K562 (cell line): ENCODE measurements around the gene ZNF837. TPM values are rescaled to one million over a fixed set of nuclear protein-coding genes. Genes with fewer than 3 reads are reported as not detected.
A peak's percentile ranks its signal among the peaks of the same experiment; 100 is the strongest.

ENCODE experiments used
- ATAC-seq: fragments of 200-7000 bp; cut with Tn5 transposase; 3 replicates; pipeline ENCODE4 v1.9.1; 2020; ENCODE audit warnings: moderate library complexity
- BruUV-seq: library from RNA; stranded (reverse); fragments of 400-500 nt; replicated peaks from 2 replicates; lab custom pipeline; 2021; lab: Mats Ljungman, UMichigan
- CTCF ChIA-PET: fragments of 300-600 bp; formaldehyde crosslinking; extraction: SDS; loops from one replicate; lab custom pipeline; 2021; ENCODE audit warnings: low intra/inter-chr PET ratio; lab: Yijun Ruan, JAX
- POLR2A ChIA-PET: fragments of 300-600, 350-650 bp; sonication (Branson Sonifier 250); formaldehyde crosslinking; extraction: SDS; loops from one replicate; lab custom pipeline; 2021; ENCODE audit warnings: antibody characterized with exemption, inconsistent platforms; lab: Yijun Ruan, JAX
- DNase-seq, 4 experiments: peaks; one replicate each; pipeline versions ENCODE4 v3.0.0 to v3.0.0-alpha.2; 2011 to 2018; ENCODE audit warnings: low spot score in 3 of 4, mixed read lengths in 3 of 4; ENCODE audit errors: extremely low read depth in 1 of 4
- FAIRE-seq: peaks from 2 replicates; lab custom pipeline; 2011; peaks lifted over from hg19 to GRCh38; lab: Jason Lieb, UNC
- H2AFZ ChIP-seq: 2 replicates; pipeline ENCODE4 v1.6.0; 2011; ENCODE audit warnings: low read depth, low read length, control low read depth, inconsistent platforms
- H3K27ac ChIP-seq: fragments of 200-600 bp; 3 replicates; pipeline ENCODE4 v1.8.0; 2011; ENCODE audit warnings: low read depth, mild to moderate bottlenecking, control low read depth, inconsistent platforms, low read length, moderate library complexity, mixed read lengths; ENCODE audit errors: extremely low read depth
- H3K27me3 ChIP-seq, 2 experiments: fragments of 300-600 bp in 1 of 2; 2 replicates in 1 of 2; 3 replicates in 1 of 2; pipeline versions ENCODE4 v1.6.0 to v1.8.0; 2011; ENCODE audit warnings: inconsistent platforms in 2 of 2, low read length in 2 of 2, mild to moderate bottlenecking in 1 of 2, mixed read lengths in 1 of 2, moderate library complexity in 1 of 2; ENCODE audit not compliant: control insufficient read depth in 2 of 2, insufficient read depth in 2 of 2
- H3K36me3 ChIP-seq: fragments of 300-600 bp; 3 replicates; pipeline ENCODE4 v1.8.0; 2011; ENCODE audit warnings: mild to moderate bottlenecking, low read length, inconsistent platforms; ENCODE audit not compliant: control insufficient read depth, insufficient read depth
- H3K4me1 ChIP-seq, 2 experiments: fragments of 200-600 bp in 1 of 2; replicated peaks in 1 of 2; 2 replicates in 1 of 2; 3 replicates in 1 of 2; pipeline versions ENCODE4 v1.5.1 to v1.8.0; 2011; ENCODE audit warnings: inconsistent platforms in 2 of 2, low read length in 2 of 2, mild to moderate bottlenecking in 1 of 2, mixed read lengths in 1 of 2, moderate library complexity in 1 of 2; ENCODE audit not compliant: control insufficient read depth in 2 of 2, insufficient read depth in 2 of 2
- H3K4me2 ChIP-seq: 2 replicates; pipeline ENCODE4 v1.6.1; 2011; ENCODE audit warnings: low read length, control low read depth, inconsistent platforms, mixed read lengths; ENCODE audit not compliant: insufficient read depth
- H3K4me3 ChIP-seq: fragments of 200-600 bp; sonication (generic), shearing (Covaris generic); 2 replicates; pipeline ENCODE4 v1.5.1; 2016; ENCODE audit warnings: control low read depth, inconsistent platforms
- H3K79me2 ChIP-seq: fragments of 200-600 bp; 3 replicates; pipeline ENCODE4 v1.8.0; 2011; ENCODE audit warnings: low read length, inconsistent platforms; ENCODE audit not compliant: control insufficient read depth, insufficient read depth
- H3K9ac ChIP-seq, 2 experiments: 2 replicates each; pipeline versions ENCODE4 v1.6.0 to v1.6.1; 2011; ENCODE audit warnings: low read depth in 2 of 2, low read length in 2 of 2, control low read depth in 1 of 2, inconsistent platforms in 1 of 2, mild to moderate bottlenecking in 1 of 2, mixed read lengths in 1 of 2; ENCODE audit not compliant: insufficient read depth in 1 of 2
- H3K9me1 ChIP-seq: one replicate; pipeline ENCODE4 v1.6.0; 2011; ENCODE audit warnings: inconsistent platforms, mild to moderate bottlenecking, low read length, moderate library complexity; ENCODE audit not compliant: control insufficient read depth, insufficient read depth
- H3K9me3 ChIP-seq: replicated peaks from 2 replicates; pipeline ENCODE4 v1.5.1; 2011; ENCODE audit warnings: low read depth, low read length, inconsistent platforms; ENCODE audit not compliant: control insufficient read depth, insufficient read depth
- H4K20me1 ChIP-seq: replicated peaks from 2 replicates; pipeline ENCODE4 v1.6.1; 2011; ENCODE audit warnings: low read length, inconsistent platforms, mixed read lengths; ENCODE audit not compliant: control insufficient read depth, insufficient read depth
- CTBP1 ChIP-seq: fragments of 450-650 bp; IDR thresholded peaks from 2 replicates; pipeline ENCODE4 v1.6.1; 2016; ENCODE audit warnings: borderline replicate concordance
- HDAC3 ChIP-seq: fragments of 450-650 bp; IDR thresholded peaks from 2 replicates; pipeline ENCODE4 v1.6.1; 2018; ENCODE audit warnings: borderline replicate concordance, mild to moderate bottlenecking, moderate library complexity; ENCODE audit not compliant: partially characterized antibody
- HIVEP1 ChIP-seq: fragments of 250-450 bp; sonication (Bioruptor Pico); IDR thresholded peaks from 2 replicates; pipeline ENCODE4 v1.4.0; 2020; ENCODE audit warnings: mild to moderate bottlenecking
- ZFP36 ChIP-seq: fragments of 150-350 bp; IDR thresholded peaks from 2 replicates; pipeline ENCODE4 v1.6.1; 2018; ENCODE audit warnings: low read length, low read depth; ENCODE audit not compliant: partially characterized antibody
- WGBS: fragments of 100-300 bp; shearing (Covaris generic); methylation state at CpG from one replicate; pipeline ENCODE4 v1.1.6; 2016; ENCODE audit warnings: low coverage, mixed read lengths; ENCODE audit not compliant: insufficient coverage; ENCODE audit errors: missing lambda C conversion rate; 5-methylcytosine and 5-hydroxymethylcytosine counted together
- in situ Hi-C: fragments of 300-500 bp; cut with MboI; formaldehyde crosslinking; loops from 4 replicates; pipeline ENCODE4 v1.15.0; 2018; ENCODE audit warnings: inconsistent platforms, mixed read lengths
- intact Hi-C: fragments of 100-400 bp; cut with micrococcal nuclease; formaldehyde crosslinking; loops from 2 replicates; pipeline ENCODE4 v1.14.2; 2022
- polyA plus RNA-seq, 8 experiments: library from polyadenylated mRNA; depleted of rRNA in 4 of 8; stranded (reverse) in 5 of 8; unstranded in 3 of 8; fragments of >200 nt; fragmentation: Nextera tagmentation in 2 of 8; fragmentation: Illumina TruSeq in 1 of 8; extraction: Ambion mirVana in 2 of 8; extraction: Trizol in 1 of 8; gene quantifications; 2 replicates each; pipeline versions ENCODE4 v1.2.1 to v1.2.3, GENCODE V29; 2011 to 2014; ENCODE audit warnings: inconsistent platforms in 1 of 8, missing spikeins in 1 of 8
- total RNA-seq, 7 experiments: library from RNA; depleted of rRNA in 6 of 7; stranded (reverse); fragments of >200 nt in 6 of 7; fragmentation: Illumina TruSeq in 2 of 7; extraction: Trizol in 2 of 7; gene quantifications; 2 replicates each; pipeline versions ENCODE4 v1.2.1 to v1.2.3, GENCODE V29; 2011 to 2021; ENCODE audit warnings: low replicate concordance in 1 of 7
- TF ChIP-seq, protein P1 (sequence below): fragments of 250-450 bp; sonication (Bioruptor Pico); IDR thresholded peaks from 2 replicates; pipeline ENCODE4 v1.4.0; 2020; ENCODE audit warnings: borderline replicate concordance

The ZNF837 gene
- total and polyA plus RNA-seq, 9 of the 15 experiments (the other 6 are each of a cell fraction or from before 2014, with no cell fraction given) = 0.11 to 2.1 (median 0.57) TPM; not detected in 4

- Histone ChIP-seq H3K4me3 (no peak overlapping the region), H3K4me1 (peaks cover 21 to 76% of the 10 kb centered on the region in 2 experiments), H3K36me3 (peaks cover 26% of the 10 kb centered on the region), H4K20me1 (peaks cover 11% of the 10 kb centered on the region; the same call in 1 of the 2 replicates), H3K9ac (peak overlapping the region in 1 of 2 experiments; percentile 82; a peak in 1 of 4 replicates), H3K27ac (no peak overlapping the region), H3K9me1 (no peaks in the 10 kb centered on the region), H3K79me2 (peaks cover 23% of the 10 kb centered on the region), H3K27me3 (no peaks in the 10 kb centered on the region), H2AFZ (no peak overlapping the region), H3K9me3 (no peaks in the 10 kb centered on the region), H3K4me2 (no peak overlapping the region)
- ChIA-PET CTCF (no interaction called here), POLR2A (interaction anchor here (0.6 to 1.8 kb wide), 3 partner anchors 10 to 214 kb away, joined by 3 to 8 read pairs (median 3); no protein-coding TSS in a partner anchor)
- intact Hi-C loops (no loop called here), in situ Hi-C loops (no loop called here)
- WGBS = 60% methylated on average over 4 of the region's 4 CpGs
- BruUV-seq = no TSS peak
- DNase-seq = peak in 1 of 4 experiments; percentile 2
- TF ChIP-seq CTBP1 (no peak), HIVEP1 (no peak), HDAC3 (no peak), ZFP36 (peak; percentile 87)
- TF ChIP-seq, protein P1, sequence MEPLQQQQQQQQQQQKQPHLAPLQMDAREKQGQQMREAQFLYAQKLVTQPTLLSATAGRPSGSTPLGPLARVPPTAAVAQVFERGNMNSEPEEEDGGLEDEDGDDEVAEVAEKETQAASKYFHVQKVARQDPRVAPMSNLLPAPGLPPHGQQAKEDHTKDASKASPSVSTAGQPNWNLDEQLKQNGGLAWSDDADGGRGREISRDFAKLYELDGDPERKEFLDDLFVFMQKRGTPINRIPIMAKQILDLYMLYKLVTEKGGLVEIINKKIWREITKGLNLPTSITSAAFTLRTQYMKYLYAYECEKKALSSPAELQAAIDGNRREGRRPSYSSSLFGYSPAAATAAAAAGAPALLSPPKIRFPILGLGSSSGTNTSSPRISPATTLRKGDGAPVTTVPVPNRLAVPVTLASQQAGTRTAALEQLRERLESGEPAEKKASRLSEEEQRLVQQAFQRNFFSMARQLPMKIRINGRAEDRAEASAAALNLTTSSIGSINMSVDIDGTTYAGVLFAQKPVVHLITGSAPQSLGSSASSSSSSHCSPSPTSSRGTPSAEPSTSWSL = no peak
- no peak for FAIRE-seq
- no peak for ATAC-seq
Observed at GRCh38 chr19:58398087-58398486, 17.3 kb upstream of the ZNF837 start.
